ENCODE results near the gene DHRS9. TPM values are rescaled to one million over a fixed set of nuclear protein-coding genes. Genes with fewer than 3 reads are reported as not detected.
A peak's percentile ranks its signal among the peaks of the same experiment; 100 is the strongest.

The DHRS9 gene
- total RNA-seq, 3 donors from 2014 or later (not counting 1 experiment from before 2014, with no cell fraction given): 2.4 TPM; not detected in 2

DNA sequence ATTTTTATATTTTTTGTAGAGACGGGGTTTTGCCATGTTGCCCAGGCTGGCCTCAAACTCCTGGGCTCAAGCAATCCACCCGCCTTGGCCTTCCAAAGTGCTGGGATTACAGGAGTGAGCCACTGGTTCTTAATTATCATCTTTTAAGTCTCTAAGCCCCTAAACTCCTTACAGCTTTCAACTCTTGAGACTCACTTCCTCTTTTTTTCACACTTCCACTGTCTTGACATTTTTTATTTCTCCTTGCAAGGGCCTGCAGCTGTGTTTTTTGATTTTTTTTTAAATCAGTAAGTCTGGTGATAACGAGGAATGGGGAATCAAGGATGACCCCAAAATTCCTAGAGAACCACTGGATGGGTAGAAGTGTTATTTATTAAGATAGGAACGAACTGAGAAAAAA lies 29.7 kb upstream of the DHRS9 start:
- Mint-ChIP-seq H3K9me3 (peaks cover 6 to 8% of the 10 kb centered on the region in 2 donors), H3K4me3 (peak overlapping the region; percentile 55), H3K27me3 (ENCODE audit: low read depth in 2 of 2) (no peaks in the 10 kb centered on the region), H3K36me3 (peaks cover 25% of the 10 kb centered on the region), H3K27ac (peak overlapping the region; percentile 4 to 50), H3K4me1 (peaks cover 36 to 41% of the 10 kb centered on the region in 2 donors)
- Histone ChIP-seq H3K27ac (ENCODE audit: low read length) (no peak overlapping the region), H3K36me3 (ENCODE audit: control insufficient read depth, insufficient read depth, low read length) (no peaks in the 10 kb centered on the region), H3K27me3 (ENCODE audit: control insufficient read depth, insufficient read depth, low read length) (no peaks in the 10 kb centered on the region), H3K4me3 (ENCODE audit: low read length) (no peak overlapping the region), H3K4me1 (ENCODE audit: control insufficient read depth, insufficient read depth, low read length) (peaks cover 5% of the 10 kb centered on the region), H3K9me3 (ENCODE audit: control insufficient read depth, insufficient read depth, low read length) (no peaks in the 10 kb centered on the region)
- peak in 1 of 3 donors; percentile 46 for ATAC-seq
- TF ChIP-seq CTCF (IDR thresholded peaks at IDR 0.05): no peak
- 39% methylated on average over 4 of the region's 4 CpGs for WGBS (ENCODE audit: insufficient coverage)
- intact Hi-C loops (cut with micrococcal nuclease): no loop called here
- DNase-seq: no peak

GRCh38 chr2:169041594-169041993 lies 27.8 kb upstream of the DHRS9 start:
- Mint-ChIP-seq H3K4me3 (no peak overlapping the region), H3K36me3 (peaks cover 25% of the 10 kb centered on the region), H3K9me3 (peaks cover 6 to 8% of the 10 kb centered on the region in 2 donors), H3K27me3 (ENCODE audit: low read depth in 2 of 2) (no peaks in the 10 kb centered on the region), H3K4me1 (peaks cover 33 to 37% of the 10 kb centered on the region in 2 donors), H3K27ac (no peak overlapping the region)
- DNase-seq: no peak
- no peak for ATAC-seq
- H3K27me3 ChIP-seq (ENCODE audit: control insufficient read depth, insufficient read depth, low read length): no peaks in the 10 kb centered on the region
- no peak overlapping the region for H3K27ac ChIP-seq (ENCODE audit: low read length)
- no peaks in the 10 kb centered on the region for H3K9me3 ChIP-seq (ENCODE audit: control insufficient read depth, insufficient read depth, low read length)
- intact Hi-C loops (cut with micrococcal nuclease): no loop called here
- TF ChIP-seq CTCF (IDR thresholded peaks at IDR 0.05): no peak
- H3K36me3 ChIP-seq (ENCODE audit: control insufficient read depth, insufficient read depth, low read length): no peaks in the 10 kb centered on the region
- H3K4me3 ChIP-seq (ENCODE audit: low read length): no peak overlapping the region
- peaks cover 5% of the 10 kb centered on the region for H3K4me1 ChIP-seq (ENCODE audit: control insufficient read depth, insufficient read depth, low read length)
- no CpG with 5 or more reads among the region's 1 CpG for WGBS (ENCODE audit: insufficient coverage)

GRCh38 chr2:169042856-169043255 lies 26.5 kb upstream of the DHRS9 start:
- DNase-seq: no peak
- Histone ChIP-seq H3K4me1 (ENCODE audit: control insufficient read depth, insufficient read depth, low read length) (peaks cover 5% of the 10 kb centered on the region), H3K27me3 (ENCODE audit: control insufficient read depth, insufficient read depth, low read length) (no peaks in the 10 kb centered on the region), H3K36me3 (ENCODE audit: control insufficient read depth, insufficient read depth, low read length) (no peaks in the 10 kb centered on the region), H3K4me3 (ENCODE audit: low read length) (no peak overlapping the region), H3K27ac (ENCODE audit: low read length) (no peak overlapping the region), H3K9me3 (ENCODE audit: control insufficient read depth, insufficient read depth, low read length) (no peaks in the 10 kb centered on the region)
- peaks cover 6 to 8% of the 10 kb centered on the region in 2 donors for H3K9me3 Mint-ChIP-seq
- no peak overlapping the region for H3K27ac Mint-ChIP-seq
- TF ChIP-seq CTCF (IDR thresholded peaks at IDR 0.05): no peak
- intact Hi-C loops (cut with micrococcal nuclease): no loop called here
- H3K4me3 Mint-ChIP-seq: no peak overlapping the region
- 80% methylated on average over 1 of the region's 1 CpG for WGBS (ENCODE audit: insufficient coverage)
- peaks cover 25% of the 10 kb centered on the region for H3K36me3 Mint-ChIP-seq
- peaks cover 33 to 34% of the 10 kb centered on the region in 2 donors for H3K4me1 Mint-ChIP-seq
- no peaks in the 10 kb centered on the region for H3K27me3 Mint-ChIP-seq (ENCODE audit: low read depth in 2 of 2)
- no peak for ATAC-seq

GRCh38 chr2:169046440-169047151 lies 22.8 kb upstream of the DHRS9 start:
- Mint-ChIP-seq H3K4me3 (no peak overlapping the region), H3K27ac (no peak overlapping the region), H3K9me3 (peaks cover 6 to 8% of the 10 kb centered on the region in 2 donors), H3K27me3 (ENCODE audit: low read depth in 2 of 2) (no peaks in the 10 kb centered on the region), H3K4me1 (peaks cover 5 to 13% of the 10 kb centered on the region in 2 donors), H3K36me3 (peaks cover 22% of the 10 kb centered on the region)
- WGBS (ENCODE audit: insufficient coverage): 93% methylated on average over 3 of the region's 4 CpGs
- H3K9me3 ChIP-seq (ENCODE audit: control insufficient read depth, insufficient read depth, low read length): no peaks in the 10 kb centered on the region
- no peak overlapping the region for H3K27ac ChIP-seq (ENCODE audit: low read length)
- TF ChIP-seq CTCF (IDR thresholded peaks at IDR 0.05): no peak
- ATAC-seq (no peak), DNase-seq (no peak)
- H3K4me1 ChIP-seq (ENCODE audit: control insufficient read depth, insufficient read depth, low read length): no peaks in the 10 kb centered on the region
- intact Hi-C loops (cut with micrococcal nuclease): no loop called here
- no peak overlapping the region for H3K4me3 ChIP-seq (ENCODE audit: low read length)
- H3K36me3 ChIP-seq (ENCODE audit: control insufficient read depth, insufficient read depth, low read length): no peaks in the 10 kb centered on the region
- no peaks in the 10 kb centered on the region for H3K27me3 ChIP-seq (ENCODE audit: control insufficient read depth, insufficient read depth, low read length)

All from natural killer cell (primary cell).